Uterus (tissue), 2 donors: ENCODE measurements around the gene VRK3.

Source experiments
- CTCF ChIP-seq, 4 experiments: fragments of 200-600 bp in 2 of 4; fragments of 450-650 bp in 2 of 4; sonication (generic) in 2 of 4; IDR thresholded peaks; one replicate each; pipeline ENCODE4 v1.5.1; 2016 to 2019; ENCODE audit warnings: antibody characterized with exemption in 4 of 4, mild to moderate bottlenecking in 2 of 4, moderate library complexity in 1 of 4
- POLR2A ChIP-seq, 2 donors: fragments of 450-650 bp; IDR thresholded peaks; one replicate each; pipeline ENCODE4 v1.6.1; 2016; ENCODE audit warnings: antibody characterized with exemption in 2 of 2, mild to moderate bottlenecking in 1 of 2, moderate library complexity in 1 of 2

- TF ChIP-seq CTCF (IDR thresholded peaks at IDR 0.05) (no peak), POLR2A (IDR thresholded peaks at IDR 0.05) (no peak)
Observed at GRCh38 chr19:49926515-49926914, 98.7 kb downstream of the VRK3 start.
